ENCODE data around the gene MED13L. TPM values are rescaled to one million over a fixed set of nuclear protein-coding genes. Genes with fewer than 3 reads are reported as not detected.

MED13L gene
- total RNA-seq, 1 donor from 2014 or later = 141 TPM

DNA sequence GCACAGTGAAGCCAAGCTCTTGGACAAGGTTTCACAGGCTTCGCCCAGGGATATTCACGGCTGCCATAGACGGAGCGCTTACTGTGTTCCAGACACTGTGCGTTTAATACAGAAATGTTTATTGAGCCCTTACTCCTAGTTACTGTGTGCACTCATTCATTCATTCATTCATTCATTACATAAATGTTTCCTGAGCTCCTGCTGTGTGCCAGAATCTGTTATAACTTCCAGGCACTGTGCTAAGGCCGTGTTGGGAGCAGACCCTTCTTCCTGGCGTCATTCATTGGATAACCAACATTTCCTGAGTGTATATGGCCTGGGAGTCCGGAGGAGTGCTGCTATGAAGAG is 760 bp upstream of the MED13L start:
- H3K27ac Mint-ChIP-seq = peak overlapping the region; percentile 71
- no peaks in the 10 kb centered on the region for H3K36me3 Mint-ChIP-seq (ENCODE audit: insufficient read depth)
- H3K9me3 Mint-ChIP-seq (ENCODE audit: low read depth) = no peaks in the 10 kb centered on the region
- H3K4me3 Mint-ChIP-seq (ENCODE audit: low read depth) = peak overlapping the region; percentile 78
- no peaks in the 10 kb centered on the region for H3K27me3 Mint-ChIP-seq
- H3K4me1 Mint-ChIP-seq (ENCODE audit: low read depth) = peaks cover 36% of the 10 kb centered on the region
- TF ChIP-seq, protein P1, sequence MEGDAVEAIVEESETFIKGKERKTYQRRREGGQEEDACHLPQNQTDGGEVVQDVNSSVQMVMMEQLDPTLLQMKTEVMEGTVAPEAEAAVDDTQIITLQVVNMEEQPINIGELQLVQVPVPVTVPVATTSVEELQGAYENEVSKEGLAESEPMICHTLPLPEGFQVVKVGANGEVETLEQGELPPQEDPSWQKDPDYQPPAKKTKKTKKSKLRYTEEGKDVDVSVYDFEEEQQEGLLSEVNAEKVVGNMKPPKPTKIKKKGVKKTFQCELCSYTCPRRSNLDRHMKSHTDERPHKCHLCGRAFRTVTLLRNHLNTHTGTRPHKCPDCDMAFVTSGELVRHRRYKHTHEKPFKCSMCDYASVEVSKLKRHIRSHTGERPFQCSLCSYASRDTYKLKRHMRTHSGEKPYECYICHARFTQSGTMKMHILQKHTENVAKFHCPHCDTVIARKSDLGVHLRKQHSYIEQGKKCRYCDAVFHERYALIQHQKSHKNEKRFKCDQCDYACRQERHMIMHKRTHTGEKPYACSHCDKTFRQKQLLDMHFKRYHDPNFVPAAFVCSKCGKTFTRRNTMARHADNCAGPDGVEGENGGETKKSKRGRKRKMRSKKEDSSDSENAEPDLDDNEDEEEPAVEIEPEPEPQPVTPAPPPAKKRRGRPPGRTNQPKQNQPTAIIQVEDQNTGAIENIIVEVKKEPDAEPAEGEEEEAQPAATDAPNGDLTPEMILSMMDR (IDR thresholded peaks at IDR 0.05; ENCODE audit: unreplicated experiment) = no peak
- DNase-seq (ENCODE audit: low spot score, unreplicated experiment) = no peak

DNA sequence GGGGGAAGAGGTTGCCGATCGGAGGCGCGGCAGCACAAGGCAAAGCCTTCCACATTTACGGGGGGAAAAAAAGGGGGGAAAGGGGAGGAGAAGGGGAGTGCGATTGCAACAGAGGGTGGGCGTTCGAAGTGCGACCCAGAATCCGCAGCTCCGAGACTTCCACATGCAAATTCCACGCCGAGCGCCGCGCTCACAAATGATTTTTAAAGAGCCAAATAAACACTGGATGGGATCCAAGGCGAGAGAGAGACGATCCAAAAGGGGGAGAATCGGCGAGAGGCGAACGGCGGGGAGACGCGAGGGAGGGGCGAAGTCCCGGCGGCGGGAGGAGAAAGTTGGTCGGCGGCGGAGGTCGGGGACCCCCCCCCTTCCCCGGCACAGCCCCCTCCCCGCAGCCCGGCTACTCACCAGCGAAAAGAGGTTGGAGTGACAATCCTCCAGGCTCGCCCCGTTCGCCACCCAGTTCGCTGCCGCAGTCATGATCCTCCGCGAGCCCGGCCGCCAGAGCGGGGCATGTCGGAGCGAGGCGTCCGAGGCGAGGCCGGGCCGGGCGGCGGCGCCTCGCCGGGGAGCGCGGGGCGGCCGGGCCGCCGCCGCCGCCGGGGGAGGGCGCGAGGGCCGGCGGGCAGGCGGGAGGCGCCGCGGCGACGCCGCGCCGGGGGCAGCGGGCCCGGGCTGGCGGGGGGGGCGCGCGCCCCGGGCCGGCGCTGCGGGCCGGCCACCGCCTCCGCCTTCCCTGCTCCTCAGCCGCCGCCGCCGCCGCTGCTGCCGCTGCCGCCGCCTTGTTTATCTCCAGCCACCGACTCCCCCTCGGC is 634 bp downstream of the MED13L start:
- Mint-ChIP-seq H3K36me3 (ENCODE audit: insufficient read depth) (no peaks in the 10 kb centered on the region), H3K27me3 (no peaks in the 10 kb centered on the region), H3K4me3 (ENCODE audit: low read depth) (peak overlapping the region; percentile 96), H3K9me3 (ENCODE audit: low read depth) (no peaks in the 10 kb centered on the region), H3K27ac (peak overlapping the region; percentile 98), H3K4me1 (ENCODE audit: low read depth) (peaks cover 26% of the 10 kb centered on the region)
- TF ChIP-seq, protein P1 (IDR thresholded peaks at IDR 0.05; ENCODE audit: unreplicated experiment) = no peak
- peak; percentile 62 for DNase-seq (ENCODE audit: low spot score, unreplicated experiment)

DNA sequence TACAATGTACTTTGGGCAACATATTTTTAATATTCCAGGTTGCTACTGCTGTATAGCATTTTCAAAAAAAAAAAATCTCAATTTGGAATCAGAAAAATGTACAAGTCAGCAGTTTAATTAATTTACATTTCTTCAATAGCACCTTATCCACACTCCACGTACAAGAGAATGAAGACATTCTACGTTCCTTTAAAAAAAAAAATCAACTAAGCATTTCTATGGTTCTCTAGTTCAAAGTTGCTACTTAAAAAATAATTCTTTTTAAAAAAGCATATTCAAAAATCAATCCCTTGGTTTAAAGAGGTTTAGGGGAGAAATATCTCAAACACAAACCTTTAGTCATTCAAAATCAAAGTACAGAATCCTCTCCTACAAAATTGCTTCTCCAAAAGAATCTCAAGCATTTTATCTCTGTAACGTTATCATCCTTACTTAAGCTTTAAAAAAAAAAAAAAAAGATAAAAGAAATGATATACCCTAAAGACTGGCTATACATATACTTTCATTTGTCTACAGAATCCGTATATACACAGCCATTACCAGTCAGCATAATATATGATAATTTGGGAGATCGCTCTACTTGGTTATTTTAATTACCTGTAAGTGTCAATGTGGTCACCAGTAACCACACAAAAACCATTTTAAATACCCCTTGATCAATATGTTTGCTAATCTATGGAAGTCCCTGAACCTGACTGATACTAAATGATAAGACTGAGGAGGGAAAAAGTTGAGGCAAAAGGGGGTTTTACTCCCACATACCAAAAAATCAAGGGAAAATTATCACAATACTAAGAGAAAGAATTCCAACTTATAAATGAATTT is 2.7 kb downstream of the MED13L start:
- H3K4me3 Mint-ChIP-seq (ENCODE audit: low read depth) = peak overlapping the region; percentile 96
- H3K4me1 Mint-ChIP-seq (ENCODE audit: low read depth) = peaks cover 26% of the 10 kb centered on the region
- peak overlapping the region; percentile 62 for H3K27ac Mint-ChIP-seq
- no peak for DNase-seq (ENCODE audit: low spot score, unreplicated experiment)
- no peaks in the 10 kb centered on the region for H3K9me3 Mint-ChIP-seq (ENCODE audit: low read depth)
- no peaks in the 10 kb centered on the region for H3K27me3 Mint-ChIP-seq
- H3K36me3 Mint-ChIP-seq (ENCODE audit: insufficient read depth) = peaks cover 3% of the 10 kb centered on the region
- TF ChIP-seq, protein P1 (IDR thresholded peaks at IDR 0.05; ENCODE audit: unreplicated experiment) = no peak

DNA sequence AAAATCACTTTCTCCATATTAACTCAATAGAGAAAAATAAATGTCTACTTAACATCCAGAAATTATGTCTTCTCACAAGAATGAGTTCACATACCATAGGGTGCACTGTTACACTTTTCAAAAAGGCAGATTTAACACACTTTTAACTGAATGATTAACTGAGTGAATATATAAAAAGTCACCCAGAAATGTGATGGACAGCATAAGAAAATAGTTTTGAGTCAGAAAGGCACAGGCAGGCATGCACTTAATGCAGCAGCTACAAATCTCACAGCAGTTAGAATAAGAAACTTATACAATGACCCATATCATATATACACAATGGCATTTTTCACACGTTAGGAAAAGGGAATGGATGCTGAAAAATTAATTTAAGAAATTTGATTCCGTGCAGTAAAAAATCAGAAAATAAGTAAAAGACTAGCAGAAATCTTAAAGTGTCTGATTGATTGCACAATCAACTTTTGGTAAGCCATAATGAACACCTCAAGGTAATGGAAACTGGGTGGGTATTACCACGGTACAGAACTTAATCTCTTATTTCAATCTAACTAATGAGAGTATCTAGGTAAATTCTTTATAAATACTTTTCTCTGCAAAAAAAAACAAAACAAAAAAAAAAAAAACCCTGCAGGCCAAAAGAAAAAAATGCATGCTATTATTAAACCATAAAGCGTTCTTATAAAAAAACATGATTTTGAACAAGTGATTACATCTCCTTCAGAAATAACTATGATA is 3.5 kb downstream of the MED13L start:
- H3K9me3 Mint-ChIP-seq (ENCODE audit: low read depth) = no peaks in the 10 kb centered on the region
- peaks cover 26% of the 10 kb centered on the region for H3K4me1 Mint-ChIP-seq (ENCODE audit: low read depth)
- peaks cover 3% of the 10 kb centered on the region for H3K36me3 Mint-ChIP-seq (ENCODE audit: insufficient read depth)
- TF ChIP-seq, protein P1 (IDR thresholded peaks at IDR 0.05; ENCODE audit: unreplicated experiment) = no peak
- peak overlapping the region; percentile 96 for H3K4me3 Mint-ChIP-seq (ENCODE audit: low read depth)
- no peak for DNase-seq (ENCODE audit: low spot score, unreplicated experiment)
- no peaks in the 10 kb centered on the region for H3K27me3 Mint-ChIP-seq
- H3K27ac Mint-ChIP-seq = peak overlapping the region; percentile 1

DNA sequence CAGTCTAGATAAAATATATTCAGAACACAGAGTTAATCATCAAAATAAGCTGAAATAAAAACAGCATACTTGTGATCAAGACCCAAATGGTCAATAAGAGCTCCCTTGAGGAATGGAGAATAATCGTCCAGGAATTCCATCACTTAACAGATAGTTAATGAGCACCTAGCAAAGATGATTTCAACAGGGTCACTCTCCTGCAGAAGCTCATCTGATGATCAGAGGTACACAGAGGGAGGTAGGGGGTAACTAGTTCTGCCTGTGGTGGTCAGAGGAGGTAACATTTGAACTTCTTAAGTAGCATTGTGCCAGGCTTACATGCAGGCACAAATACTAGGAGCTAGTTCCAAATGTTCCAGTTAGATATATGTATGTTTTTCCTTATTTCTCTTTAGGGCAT is 9.5 kb downstream of the MED13L start:
- Mint-ChIP-seq H3K4me1 (ENCODE audit: low read depth) (peaks cover 18% of the 10 kb centered on the region), H3K27ac (no peak overlapping the region), H3K4me3 (ENCODE audit: low read depth) (no peak overlapping the region), H3K27me3 (no peaks in the 10 kb centered on the region), H3K36me3 (ENCODE audit: insufficient read depth) (peaks cover 3% of the 10 kb centered on the region), H3K9me3 (ENCODE audit: low read depth) (no peaks in the 10 kb centered on the region)
- TF ChIP-seq, protein P1 (IDR thresholded peaks at IDR 0.05; ENCODE audit: unreplicated experiment) = no peak
- DNase-seq (ENCODE audit: low spot score, unreplicated experiment) = no peak
